CD4-positive, alpha-beta T cell treated with Interleukin-12 subunit alpha and Interleukin-12 subunit beta, for 1 hour (primary cell): Measurements from ENCODE around the gene PCDH18.
"Not testable (repeated sequence)": the region's sequence is repeated elsewhere in the genome, so short reads cannot be mapped to it uniquely, and the experiment has no call there.

Experiments
- DNase-seq: peaks from one replicate; pipeline ENCODE4 v3.0.0-alpha.2; 2020

PCDH18 gene

GRCh38 chr4:137526681-137527080 is 5.6 kb downstream of the PCDH18 start:
- no peak for DNase-seq

- no peak for DNase-seq
These were observed 7.4 kb downstream of the PCDH18 start for GRCh38 chr4:137524725-137525369.

DNA sequence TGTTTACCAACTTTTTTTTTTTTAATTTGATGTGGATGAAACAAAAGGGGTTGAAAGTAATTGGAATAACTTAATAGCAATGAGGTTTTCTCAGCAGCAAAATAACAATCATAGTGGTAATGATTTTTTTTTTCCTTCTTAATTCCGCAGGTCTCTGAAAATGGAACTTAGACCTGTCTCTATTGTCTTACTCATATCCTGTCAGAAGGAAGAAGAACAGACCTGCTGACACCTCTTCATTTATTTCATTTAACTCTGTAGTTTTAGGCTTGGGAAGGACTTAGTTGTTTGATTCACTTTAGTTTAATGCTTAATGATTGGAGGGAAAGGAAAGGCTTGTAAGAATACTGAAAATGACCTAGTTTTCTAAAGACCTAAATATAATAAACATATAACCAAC is 9.0 kb downstream of the PCDH18 start:
- no peak for DNase-seq

DNA sequence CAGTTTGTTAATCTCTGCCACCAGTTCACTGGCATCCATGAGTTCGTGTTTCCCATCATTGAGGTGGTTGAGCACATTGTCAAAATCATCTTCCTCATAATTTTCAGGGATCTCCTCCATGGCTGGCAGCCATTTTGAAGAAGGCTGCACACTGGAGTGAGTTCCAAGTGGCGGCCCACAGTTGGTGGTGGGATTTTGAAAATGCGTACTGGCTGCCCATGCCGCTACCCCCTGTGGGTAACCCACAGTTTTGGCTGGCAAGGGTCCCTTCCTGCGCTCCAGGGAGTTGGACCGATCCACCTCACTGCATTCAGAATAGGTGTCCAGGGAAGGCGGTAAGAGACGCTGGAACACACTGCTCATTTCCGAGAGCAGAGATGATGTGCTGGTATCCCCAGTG is 11.2 kb downstream of the PCDH18 start:
- DNase-seq: no peak

DNA sequence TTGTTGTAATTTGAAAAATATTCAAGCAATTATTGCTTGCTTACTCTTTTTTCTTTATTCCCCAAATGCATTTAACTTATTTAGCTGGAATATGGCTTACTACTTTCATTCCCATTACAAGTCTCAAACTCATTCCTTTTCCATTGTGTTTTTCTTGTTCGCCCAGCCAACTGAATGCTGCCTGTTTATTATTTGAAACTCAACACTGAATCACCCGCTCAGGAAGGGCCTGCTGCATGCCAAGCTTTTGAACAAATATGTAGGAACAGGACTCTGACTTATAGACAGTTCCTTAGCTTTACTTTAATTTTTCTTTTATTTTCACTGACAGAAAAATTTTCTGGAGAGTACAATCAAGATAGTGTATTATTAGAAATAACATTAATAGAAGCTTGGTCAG is 12.9 kb downstream of the PCDH18 start:
- no peak for DNase-seq

DNA sequence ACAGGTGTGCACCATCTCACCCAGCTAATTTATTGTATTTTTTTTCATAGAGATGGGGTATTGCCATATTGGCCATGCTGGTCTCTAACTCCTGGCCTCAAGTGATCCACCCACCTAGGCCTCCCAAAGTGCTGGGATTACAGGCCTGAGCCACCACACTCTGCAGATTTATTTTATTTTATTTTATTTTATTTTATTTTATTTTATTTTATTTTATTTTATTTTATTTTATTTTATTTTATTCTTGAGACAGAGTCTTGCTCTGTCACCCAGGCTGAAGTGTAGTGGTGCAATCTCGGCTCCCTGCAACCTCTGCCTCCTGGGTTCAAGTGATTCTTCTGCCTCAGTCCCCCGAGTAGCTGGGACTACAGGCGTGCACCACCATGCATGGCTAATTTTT is 15.0 kb downstream of the PCDH18 start:
- not testable (repeated sequence) for DNase-seq

DNA sequence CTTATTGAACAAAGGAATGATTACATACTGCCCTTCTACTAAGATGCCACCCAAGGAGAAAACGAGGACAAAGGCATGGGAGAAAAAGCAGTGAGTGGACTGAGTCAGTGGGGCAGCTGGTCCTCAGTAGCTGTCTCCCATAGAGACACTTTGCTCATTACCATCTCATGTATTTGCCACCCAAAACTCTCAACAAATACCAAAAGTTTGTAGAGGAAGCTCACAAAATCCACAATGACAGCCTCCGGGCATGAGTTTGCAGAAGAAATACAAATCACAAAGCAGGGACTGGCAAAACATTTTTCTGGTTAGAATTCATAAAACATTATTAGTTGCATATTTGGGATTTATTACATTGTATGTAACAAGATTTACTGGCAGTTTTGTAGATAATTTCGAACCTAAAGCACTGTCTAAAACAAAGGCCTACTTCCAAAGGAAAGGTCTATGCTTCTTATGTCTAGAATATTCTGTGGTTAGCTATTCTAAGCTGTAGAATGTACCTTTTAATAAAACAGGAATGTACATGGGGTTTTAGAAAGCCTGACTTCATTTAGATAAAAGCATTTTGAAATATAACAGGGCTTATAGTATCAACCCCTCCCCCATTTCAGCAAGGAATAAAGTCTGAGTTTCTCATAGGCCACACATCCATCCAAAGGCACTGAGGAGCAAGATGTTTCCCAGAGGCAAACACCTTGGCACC is 17.7 kb downstream of the PCDH18 start:
- DNase-seq: no peak

DNA sequence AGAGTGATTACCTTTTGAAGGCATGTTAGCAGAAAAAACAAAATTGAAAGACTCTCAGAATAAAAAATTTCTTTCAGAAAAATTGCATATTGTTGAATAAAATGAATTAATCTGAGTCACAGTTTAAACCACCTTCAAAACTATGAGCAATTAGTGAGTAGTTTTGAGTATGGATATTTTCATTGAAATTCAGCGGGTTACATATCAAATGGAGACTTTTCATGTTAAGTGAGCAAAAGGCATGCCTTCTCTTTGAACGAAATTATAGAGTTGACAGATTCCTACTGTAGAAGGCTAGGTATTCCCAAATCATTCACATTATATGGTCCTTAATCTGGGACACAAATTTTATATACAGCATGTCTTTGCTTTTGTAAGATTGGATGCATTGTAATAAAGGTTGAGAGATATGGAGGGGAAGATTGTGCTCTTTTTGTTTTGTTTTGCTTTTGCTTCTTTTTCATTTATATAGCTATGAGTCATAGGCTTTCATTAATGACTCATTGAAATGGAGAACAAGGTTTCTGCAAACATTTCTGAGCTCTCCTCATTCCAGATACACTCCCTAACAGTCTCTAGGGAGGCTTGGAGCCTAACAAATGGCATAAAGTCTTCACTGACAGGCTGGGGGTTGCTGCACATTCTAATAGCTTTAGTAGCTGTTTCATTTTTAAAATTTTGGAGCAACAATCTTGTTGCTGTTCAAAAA is 21.6 kb downstream of the PCDH18 start:
- no peak for DNase-seq

- no peak for DNase-seq
These were observed 22.4 kb downstream of the PCDH18 start for GRCh38 chr4:137509855-137510282.

- DNase-seq: no peak
These were observed 29.8 kb downstream of the PCDH18 start for GRCh38 chr4:137502339-137503129.

- DNase-seq: not testable (repeated sequence)
These were observed 36.0 kb downstream of the PCDH18 start for GRCh38 chr4:137496267-137496666.

- DNase-seq: no peak
These were observed 36.7 kb downstream of the PCDH18 start for GRCh38 chr4:137495578-137495977.

- DNase-seq: not testable (repeated sequence)
These were observed 48.9 kb downstream of the PCDH18 start for GRCh38 chr4:137483313-137483959.

DNA sequence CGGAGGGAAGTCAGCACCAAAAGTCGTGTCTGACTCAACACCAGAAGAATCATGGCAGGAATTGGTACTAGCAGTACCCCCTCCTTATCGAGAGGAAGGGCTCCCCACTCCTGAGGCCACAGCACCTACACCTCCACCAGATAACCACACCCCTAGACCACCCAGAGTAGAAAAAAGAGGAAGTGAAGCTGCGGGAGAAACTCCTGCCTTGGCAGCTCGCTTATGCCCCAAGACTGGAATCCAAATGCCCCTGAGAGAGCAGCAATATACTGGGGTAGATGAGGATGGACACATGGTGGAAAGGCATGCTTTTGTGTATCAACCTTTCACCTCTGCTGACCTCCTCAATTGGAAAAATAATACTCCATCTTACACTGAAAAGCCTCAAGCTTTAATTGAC is 52.6 kb downstream of the PCDH18 start:
- not testable (repeated sequence) for DNase-seq

DNA sequence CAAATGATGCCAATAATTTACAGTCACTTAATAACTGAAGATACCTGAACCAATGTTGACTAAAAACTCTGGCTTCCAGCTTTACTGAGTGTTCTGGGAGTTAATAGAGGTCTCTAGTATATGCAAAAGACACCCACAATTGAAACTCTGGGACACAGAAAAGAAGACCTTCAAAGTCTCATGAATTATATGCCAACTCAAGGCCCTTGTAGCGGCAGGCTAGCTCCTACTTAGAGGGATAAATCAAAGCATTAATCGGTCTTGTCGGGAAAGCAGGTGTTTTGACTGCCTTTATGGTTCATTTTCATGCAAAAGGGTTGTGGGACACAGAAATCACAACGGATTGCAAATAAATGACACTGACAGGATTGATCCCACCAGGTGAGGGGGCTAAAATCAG is 55.9 kb downstream of the PCDH18 start:
- DNase-seq: no peak

- DNase-seq: no peak
These were observed 57.5 kb downstream of the PCDH18 start for GRCh38 chr4:137474711-137475301.

GRCh38 chr4:137471895-137472294 is 60.4 kb downstream of the PCDH18 start:
- no peak for DNase-seq

DNA sequence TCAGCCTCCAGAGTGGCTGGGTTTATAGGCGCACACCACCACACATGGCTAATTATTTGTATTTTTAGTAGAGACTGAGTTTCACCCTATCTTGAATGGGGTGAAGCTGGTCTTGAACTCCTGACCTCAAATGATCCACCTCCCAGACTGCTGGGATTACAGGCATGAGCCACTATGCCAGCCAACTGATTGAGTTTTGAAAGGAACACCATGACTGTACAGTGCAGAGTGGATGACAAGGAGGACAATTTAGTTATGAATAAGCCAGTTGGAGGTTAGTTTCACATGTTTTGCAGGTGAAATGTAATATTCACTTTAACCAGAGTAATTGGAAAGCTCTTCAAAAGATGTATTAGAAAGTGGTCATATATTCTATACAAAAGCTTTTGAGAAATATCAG is 60.8 kb downstream of the PCDH18 start:
- DNase-seq: no peak

GRCh38 chr4:137470806-137471205 is 61.5 kb downstream of the PCDH18 start:
- DNase-seq: no peak
